ENCODE measurements around the gene ARF6.
"Not testable (repeated sequence)": the region's sequence is repeated elsewhere in the genome, so short reads cannot be mapped to it uniquely, and the experiment has no call there.

The ARF6 gene

DNA sequence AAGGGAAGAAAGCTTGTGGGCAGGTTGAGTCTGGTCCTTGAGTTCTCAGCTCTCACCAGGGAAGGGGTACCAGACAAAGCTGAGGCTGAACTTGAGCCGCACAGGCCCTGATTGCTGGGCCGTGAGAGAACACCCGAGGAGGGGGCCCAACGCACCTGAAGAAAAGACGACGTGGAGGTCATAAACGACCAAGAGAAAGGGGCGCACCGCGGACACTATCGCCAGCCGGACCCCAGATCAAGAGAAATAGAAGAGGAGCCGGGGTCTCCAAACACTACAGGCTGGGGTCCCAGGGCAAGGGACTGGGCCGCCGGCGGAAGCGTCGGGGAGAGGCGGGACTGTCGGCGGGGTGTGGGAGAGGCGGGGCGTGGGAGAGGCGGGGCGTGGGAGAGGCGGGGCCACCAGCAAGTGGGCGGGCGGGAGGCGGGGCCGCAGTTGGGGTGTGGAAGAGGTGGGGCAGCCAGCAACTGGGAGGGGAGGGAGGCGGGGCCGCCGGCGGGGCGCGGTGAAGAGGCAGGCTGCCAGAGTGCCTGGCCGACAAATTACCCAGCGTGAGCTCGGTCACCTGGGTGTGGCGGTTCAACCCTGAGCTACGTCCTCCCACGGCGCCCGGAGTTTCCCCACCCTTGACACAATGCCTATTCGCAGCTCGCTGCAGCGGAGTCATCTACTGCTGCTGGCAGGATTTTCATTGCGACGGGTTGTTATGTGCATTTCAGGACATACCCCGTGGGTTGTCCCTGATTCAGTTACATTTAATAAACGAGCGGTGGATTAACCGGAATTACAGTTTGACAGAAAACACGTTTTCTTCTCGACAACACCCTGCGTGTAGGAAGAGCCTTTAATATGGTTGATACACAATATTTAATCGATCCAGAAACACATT lies 24.8 kb upstream of the ARF6 start:
- H3K27me3 Mint-ChIP-seq: no peaks in the 10 kb centered on the region
- H3K27ac Mint-ChIP-seq: peak overlapping the region; percentile 96
- no peaks in the 10 kb centered on the region for H3K9me3 Mint-ChIP-seq (ENCODE audit: low read depth)
- no peaks in the 10 kb centered on the region for H3K36me3 Mint-ChIP-seq
- H3K4me3 Mint-ChIP-seq: peak overlapping the region; percentile 93
- peaks cover 20% of the 10 kb centered on the region for H3K4me1 Mint-ChIP-seq (ENCODE audit: low read depth)

DNA sequence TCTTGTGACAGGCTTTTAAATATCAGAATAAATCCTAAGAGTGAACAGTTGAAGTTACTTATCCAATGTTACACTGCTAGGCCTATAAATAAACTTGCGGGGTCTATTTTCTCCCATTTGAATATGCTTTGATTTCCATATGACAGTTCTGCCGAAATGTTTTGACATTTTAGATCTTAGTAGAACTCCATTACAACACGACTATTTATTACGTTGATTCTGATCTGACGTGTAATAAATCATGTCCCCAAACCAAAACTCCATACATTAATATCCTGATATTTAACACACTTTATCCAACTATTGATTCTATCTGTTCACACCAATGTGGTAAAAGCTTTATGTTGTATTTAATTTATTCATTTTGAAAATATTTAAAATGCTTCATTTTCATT lies 24.2 kb upstream of the ARF6 start:
- Mint-ChIP-seq H3K36me3 (no peaks in the 10 kb centered on the region), H3K4me1 (ENCODE audit: low read depth) (peaks cover 20% of the 10 kb centered on the region), H3K27ac (peak overlapping the region; percentile 96), H3K9me3 (ENCODE audit: low read depth) (no peaks in the 10 kb centered on the region), H3K27me3 (no peaks in the 10 kb centered on the region), H3K4me3 (peak overlapping the region; percentile 93)

DNA sequence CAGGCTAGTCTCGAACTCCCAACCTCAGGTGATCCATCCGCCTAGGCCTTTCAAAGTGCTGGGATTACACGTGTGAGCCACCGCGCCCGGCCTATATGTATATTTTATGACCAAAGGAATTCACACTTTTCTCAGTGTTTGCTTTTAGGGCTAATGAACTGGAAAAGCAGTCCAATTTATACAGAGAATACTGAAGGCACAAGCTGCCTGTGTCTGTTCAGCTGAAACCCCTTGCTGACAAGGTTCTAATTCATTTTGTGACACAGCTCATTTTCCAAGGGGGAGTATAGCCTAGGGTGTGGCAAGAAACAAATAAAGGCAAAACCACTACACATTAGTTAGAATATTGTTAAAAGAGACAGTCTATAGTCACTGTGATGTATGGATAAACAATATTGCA lies 22.0 kb upstream of the ARF6 start:
- no peaks in the 10 kb centered on the region for H3K9me3 Mint-ChIP-seq (ENCODE audit: low read depth)
- H3K27ac Mint-ChIP-seq: no peak overlapping the region
- no peaks in the 10 kb centered on the region for H3K27me3 Mint-ChIP-seq
- no peak overlapping the region for H3K4me3 Mint-ChIP-seq
- H3K36me3 Mint-ChIP-seq: no peaks in the 10 kb centered on the region
- H3K4me1 Mint-ChIP-seq (ENCODE audit: low read depth): peaks cover 20% of the 10 kb centered on the region

DNA sequence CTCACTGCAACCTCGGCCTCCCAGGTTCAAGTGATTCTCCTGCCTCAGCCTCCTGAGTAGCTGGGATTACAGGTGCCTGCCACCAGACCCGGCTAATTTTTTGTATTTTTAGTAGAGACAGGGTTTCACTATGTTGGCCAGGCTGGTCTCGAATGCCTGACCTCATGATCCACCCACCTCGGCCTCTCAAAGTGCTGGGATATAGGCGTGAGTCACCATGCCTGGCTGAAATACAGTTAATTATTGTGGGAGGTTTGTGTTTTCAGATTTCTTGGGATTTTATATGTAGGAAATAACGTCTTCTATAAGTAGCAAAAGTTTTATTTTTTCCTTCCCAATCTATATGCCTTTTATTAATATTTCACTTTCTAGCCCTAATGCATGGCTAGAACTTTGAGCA lies 19.3 kb upstream of the ARF6 start:
- H3K4me3 Mint-ChIP-seq; H3K27me3 Mint-ChIP-seq; H3K36me3 Mint-ChIP-seq; H3K9me3 Mint-ChIP-seq (ENCODE audit: low read depth); H3K27ac Mint-ChIP-seq; H3K4me1 Mint-ChIP-seq (ENCODE audit: low read depth): not testable (repeated sequence)

DNA sequence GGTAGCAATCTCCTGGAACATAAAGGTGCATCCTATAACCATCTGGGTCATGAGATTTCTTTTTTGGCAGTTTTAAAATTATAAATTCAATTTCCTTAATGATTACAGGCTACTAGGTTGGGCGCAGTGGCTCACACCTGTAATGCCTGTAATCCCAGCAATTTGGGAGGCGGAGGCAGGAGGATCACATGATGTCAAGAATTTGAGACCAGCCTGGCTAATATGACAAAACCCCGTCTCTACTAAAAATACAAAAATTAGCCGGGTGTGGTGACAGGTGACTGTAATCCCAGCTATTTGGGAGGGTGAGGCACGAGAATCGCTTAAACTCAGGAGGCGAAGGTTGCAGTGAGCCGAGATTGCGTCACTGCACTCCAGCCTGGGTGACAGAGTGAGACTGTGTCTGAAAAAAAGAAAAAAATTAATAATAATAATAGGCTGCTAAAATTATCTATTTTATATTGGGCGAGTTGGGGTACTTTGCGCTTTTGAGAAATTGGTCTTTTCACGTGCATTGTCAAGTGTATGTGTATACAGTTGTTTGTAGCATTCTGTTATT lies 17.2 kb upstream of the ARF6 start:
- Mint-ChIP-seq H3K27me3 (no peaks in the 10 kb centered on the region), H3K27ac (no peak overlapping the region), H3K36me3 (no peaks in the 10 kb centered on the region), H3K9me3 (ENCODE audit: low read depth) (no peaks in the 10 kb centered on the region), H3K4me1 (ENCODE audit: low read depth) (peaks cover 8% of the 10 kb centered on the region), H3K4me3 (no peak overlapping the region)

DNA sequence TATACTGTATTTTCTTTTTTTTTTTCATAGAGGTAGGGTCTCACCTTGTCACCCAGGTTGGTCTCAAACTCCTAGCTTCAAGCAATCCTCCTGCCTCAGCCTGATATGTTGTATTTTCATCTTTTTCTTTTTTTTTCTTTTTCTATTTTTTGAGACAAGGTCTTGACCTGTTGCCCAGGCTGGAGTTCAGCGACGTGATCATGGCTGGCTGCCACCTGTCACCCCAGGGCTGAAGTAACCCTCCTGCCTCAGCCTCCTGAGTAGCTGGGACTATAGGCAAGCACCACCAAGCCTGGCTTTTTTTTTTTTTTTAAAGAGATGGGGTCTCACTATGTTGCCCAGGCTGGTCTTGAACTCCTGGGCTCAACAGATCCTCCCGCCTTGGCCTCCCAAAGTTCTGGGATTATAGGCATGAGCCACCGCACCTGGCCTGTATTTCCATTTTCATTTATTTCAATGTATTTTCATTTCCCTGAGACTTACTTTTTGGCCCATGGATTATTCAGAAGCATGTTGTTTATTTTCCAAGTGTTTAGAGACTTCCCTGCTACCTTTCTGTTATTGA lies 16.2 kb upstream of the ARF6 start:
- H3K36me3 Mint-ChIP-seq: no peaks in the 10 kb centered on the region
- no peak overlapping the region for H3K4me3 Mint-ChIP-seq
- no peaks in the 10 kb centered on the region for H3K9me3 Mint-ChIP-seq (ENCODE audit: low read depth)
- H3K27ac Mint-ChIP-seq: no peak overlapping the region
- H3K27me3 Mint-ChIP-seq: no peaks in the 10 kb centered on the region
- peaks cover 8% of the 10 kb centered on the region for H3K4me1 Mint-ChIP-seq (ENCODE audit: low read depth)

DNA sequence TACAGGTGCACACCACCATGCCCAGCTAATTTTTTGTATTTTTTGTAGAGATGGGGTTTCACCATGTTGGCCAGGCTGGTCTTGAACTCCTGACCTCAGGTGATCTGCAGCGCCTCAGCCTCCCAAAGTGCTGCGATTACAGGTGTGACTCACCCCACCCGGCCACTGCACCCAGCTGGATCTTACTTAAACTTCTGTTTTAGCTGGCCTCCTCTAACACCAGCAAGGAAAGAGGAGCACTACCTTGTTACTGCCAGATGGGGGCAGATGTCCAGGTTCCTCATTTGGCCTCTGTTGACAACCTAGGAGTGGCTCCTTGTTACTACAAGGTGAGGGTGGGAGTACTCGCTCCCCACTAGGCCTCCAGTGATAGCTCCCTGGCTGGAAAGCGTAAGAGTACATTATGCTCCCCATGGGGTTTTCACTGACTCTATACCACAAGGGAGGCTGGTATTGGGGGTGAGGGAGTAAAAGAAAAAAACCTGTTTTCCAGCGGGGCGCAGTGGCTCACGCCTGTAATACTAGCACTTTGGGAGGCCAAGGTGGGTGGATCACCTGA lies 13.2 kb upstream of the ARF6 start:
- Mint-ChIP-seq H3K4me3 (no peak overlapping the region), H3K9me3 (ENCODE audit: low read depth) (no peaks in the 10 kb centered on the region), H3K27ac (no peak overlapping the region), H3K4me1 (ENCODE audit: low read depth) (peaks cover 10% of the 10 kb centered on the region), H3K36me3 (no peaks in the 10 kb centered on the region), H3K27me3 (no peaks in the 10 kb centered on the region)

DNA sequence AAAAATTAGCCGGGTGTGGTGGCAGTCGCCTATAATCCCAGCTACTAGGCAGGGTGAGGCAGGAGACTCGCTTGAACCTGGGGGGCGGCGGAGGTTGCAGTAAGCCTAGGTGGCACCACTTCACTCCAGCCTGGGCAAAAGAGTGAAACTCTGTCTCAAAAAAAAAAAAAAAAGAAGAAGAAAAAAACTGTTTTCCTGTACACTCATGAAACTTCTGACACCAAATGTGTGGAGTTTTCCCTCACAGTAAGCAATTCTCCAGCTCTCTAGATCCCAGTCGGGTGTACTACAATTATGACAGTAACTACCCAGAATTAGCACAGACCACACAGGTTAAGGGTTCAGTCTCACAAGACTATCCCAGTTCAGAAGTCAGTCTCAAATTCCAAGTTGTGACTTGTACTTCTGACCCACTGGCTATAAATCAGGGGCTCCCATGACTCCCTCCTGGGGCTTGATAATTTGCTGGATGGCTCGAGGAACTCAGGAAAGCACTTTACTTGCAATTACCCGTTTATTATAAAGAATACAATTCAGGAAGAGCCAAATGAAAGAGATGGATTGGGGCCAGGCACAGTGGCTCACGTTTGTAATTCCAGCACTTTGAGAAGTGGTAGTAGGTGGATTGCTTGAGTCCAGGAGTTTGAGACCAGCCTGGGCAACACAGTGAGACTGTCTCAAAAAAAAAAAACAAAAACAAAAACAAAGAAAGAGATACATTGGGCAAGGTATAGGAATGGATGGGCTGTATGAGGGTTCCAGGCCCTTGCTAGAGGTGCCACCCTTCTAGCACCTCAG lies 12.4 kb upstream of the ARF6 start:
- Mint-ChIP-seq H3K9me3 (ENCODE audit: low read depth) (no peaks in the 10 kb centered on the region), H3K27me3 (no peaks in the 10 kb centered on the region), H3K36me3 (no peaks in the 10 kb centered on the region), H3K4me3 (no peak overlapping the region), H3K4me1 (ENCODE audit: low read depth) (peaks cover 13% of the 10 kb centered on the region), H3K27ac (peak overlapping the region; percentile 58)

DNA sequence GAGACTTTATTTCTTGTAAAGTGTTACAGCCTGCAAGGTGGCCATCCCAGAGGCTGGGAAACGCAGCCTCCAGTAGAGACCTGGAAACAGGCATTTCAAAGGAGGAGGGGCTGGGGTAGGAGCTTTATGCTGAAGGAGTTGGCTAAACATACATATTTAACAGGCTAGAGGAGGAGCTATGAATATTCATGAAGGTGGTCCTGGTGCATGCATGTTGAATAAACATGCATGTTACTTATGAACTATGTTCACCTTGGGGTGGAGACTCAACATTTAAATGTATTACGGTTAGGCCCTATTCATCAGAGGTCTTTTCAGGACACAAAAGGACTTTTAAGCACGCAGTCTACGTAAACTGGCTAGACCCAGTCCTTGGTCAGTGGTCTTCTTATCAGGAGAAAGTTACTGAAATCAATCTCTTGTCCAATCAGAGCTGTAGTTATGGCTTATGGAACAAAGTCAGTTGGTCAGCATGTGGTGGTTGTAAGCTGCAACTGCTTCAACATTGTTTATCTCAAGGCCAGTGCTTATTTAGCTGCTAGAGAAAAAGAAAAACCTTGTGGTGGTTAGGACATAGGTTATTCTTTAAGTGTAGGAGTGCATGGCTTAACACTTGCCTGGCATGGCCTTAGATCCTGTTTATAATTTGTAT lies 11.4 kb upstream of the ARF6 start:
- Mint-ChIP-seq H3K4me3 (no peak overlapping the region), H3K4me1 (ENCODE audit: low read depth) (peaks cover 14% of the 10 kb centered on the region), H3K36me3 (no peaks in the 10 kb centered on the region), H3K9me3 (ENCODE audit: low read depth) (no peaks in the 10 kb centered on the region), H3K27me3 (no peaks in the 10 kb centered on the region), H3K27ac (peak overlapping the region; percentile 34)

DNA sequence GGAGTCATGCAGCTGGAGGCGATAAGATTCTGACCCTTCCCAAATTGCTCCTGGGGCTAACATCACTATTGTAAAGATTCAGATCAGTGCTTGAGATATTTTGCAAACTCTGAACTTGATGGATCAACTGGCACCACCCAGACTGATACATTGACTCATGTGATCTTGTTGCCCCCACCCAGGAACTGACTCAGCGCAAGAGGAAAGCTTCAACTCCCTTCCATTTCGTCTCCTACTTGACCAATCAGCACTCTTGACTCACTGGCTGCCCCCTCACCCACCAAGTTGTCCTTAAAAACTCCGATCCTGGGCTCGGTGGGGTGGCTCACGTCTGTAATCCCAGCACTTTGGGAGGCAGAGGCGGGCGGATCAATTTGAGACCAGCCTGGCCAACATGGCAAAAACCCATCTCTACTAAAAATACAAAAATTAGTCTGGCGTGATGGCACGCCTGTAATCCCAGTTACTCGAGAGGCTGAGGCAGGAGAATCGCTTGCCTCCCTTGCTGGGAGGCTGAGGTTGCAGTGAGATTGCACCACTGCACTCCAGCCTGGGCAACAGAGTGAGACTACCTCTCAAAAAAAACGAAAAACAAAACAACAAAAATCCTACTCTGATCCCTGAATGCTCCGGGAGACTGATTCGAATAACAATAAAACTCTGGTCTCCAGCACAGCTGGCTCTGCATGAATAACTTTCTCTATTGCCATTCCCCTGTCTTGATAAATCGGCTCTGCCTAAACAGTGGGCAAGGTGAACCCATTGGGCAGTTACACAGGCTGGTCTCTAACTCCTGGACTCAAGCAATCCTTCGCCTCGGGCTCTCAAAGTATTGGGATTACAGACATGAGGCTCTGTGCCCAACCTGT lies 9.8 kb upstream of the ARF6 start:
- Mint-ChIP-seq H3K4me3 (no peak overlapping the region), H3K9me3 (ENCODE audit: low read depth) (no peaks in the 10 kb centered on the region), H3K36me3 (no peaks in the 10 kb centered on the region), H3K4me1 (ENCODE audit: low read depth) (peaks cover 14% of the 10 kb centered on the region), H3K27me3 (no peaks in the 10 kb centered on the region), H3K27ac (peak overlapping the region; percentile 61)

DNA sequence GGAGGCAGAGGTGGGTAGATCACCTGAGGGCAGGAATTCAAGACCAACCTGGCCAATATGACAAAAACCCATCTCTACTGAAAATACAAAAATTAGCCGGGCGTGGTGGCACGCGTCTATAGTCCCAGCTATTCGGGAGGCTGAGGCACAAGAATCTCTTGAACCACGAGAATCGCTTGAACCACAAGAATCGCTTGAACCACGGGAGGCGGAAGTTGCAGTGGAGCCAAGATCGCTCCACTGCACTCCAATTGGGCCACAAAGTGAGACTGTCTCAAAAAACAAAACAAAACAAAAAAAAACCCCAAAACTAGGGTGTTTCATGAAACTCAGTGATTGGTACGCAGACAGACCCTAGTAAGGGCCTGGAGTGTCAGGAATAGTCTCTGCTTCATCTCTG lies 6.4 kb upstream of the ARF6 start:
- Mint-ChIP-seq H3K27me3 (no peaks in the 10 kb centered on the region), H3K4me1 (ENCODE audit: low read depth) (peaks cover 6% of the 10 kb centered on the region), H3K27ac (peak overlapping the region; percentile 50), H3K9me3 (ENCODE audit: low read depth) (no peaks in the 10 kb centered on the region), H3K4me3 (no peak overlapping the region), H3K36me3 (no peaks in the 10 kb centered on the region)

DNA sequence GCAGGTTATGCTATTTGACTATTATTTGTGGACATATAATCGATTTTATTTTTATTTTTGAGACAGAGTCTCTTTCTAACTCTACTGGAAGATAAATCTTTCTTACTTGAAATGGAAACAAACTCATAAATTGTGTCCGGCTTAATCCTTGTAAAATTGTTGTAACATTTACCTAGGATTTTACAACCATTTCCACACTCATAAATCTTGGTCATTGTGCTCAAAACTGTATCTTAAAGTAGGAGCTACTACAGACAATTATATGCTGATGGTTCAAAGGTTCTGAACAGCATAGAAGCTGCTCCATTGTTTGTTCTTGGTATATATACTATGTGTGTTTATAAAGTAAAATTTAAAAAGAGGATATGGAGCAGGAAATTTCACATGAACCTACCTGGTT lies 4.6 kb upstream of the ARF6 start:
- no peak overlapping the region for H3K4me3 Mint-ChIP-seq
- no peak overlapping the region for H3K27ac Mint-ChIP-seq
- no peaks in the 10 kb centered on the region for H3K9me3 Mint-ChIP-seq (ENCODE audit: low read depth)
- peaks cover 12% of the 10 kb centered on the region for H3K4me1 Mint-ChIP-seq (ENCODE audit: low read depth)
- H3K36me3 Mint-ChIP-seq: no peaks in the 10 kb centered on the region
- no peaks in the 10 kb centered on the region for H3K27me3 Mint-ChIP-seq

DNA sequence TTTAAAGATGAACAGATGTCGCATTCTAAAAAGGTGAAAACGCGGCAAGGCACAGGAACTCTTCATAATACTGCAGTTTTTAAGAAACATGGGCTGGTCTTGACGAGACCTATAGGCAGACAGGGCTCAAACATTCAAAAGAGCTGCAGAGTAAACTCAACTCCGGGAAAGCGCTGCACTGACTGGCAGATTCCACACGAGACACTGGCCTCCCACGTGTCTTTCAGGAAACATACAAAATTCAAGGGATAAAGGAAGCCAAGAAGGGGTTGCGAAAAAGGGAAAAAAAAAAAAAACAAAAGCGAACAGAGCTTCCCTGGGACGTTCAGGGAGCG lies 614 bp upstream of the ARF6 start:
- Mint-ChIP-seq H3K4me3 (peak overlapping the region; percentile 100), H3K27ac (peak overlapping the region; percentile 100), H3K4me1 (ENCODE audit: low read depth) (peaks cover 17% of the 10 kb centered on the region), H3K36me3 (peaks cover 32% of the 10 kb centered on the region), H3K9me3 (ENCODE audit: low read depth) (no peaks in the 10 kb centered on the region), H3K27me3 (no peaks in the 10 kb centered on the region)

Data from activated naive CD8-positive, alpha-beta T cell (primary cell).